Stimulated activated naive CD8-positive, alpha-beta T cell treated with anti-CD3 and anti-CD28 coated beads, Interleukin-15, amount 100 ng/mL, for 72 hours (primary cell): ENCODE data around the gene NUP188.

Experiments
- ATAC-seq: fragments of 150-1000 bp; cut with Tn5 transposase; 2 replicates; pipeline ENCODE4 v1.10.0; 2021; ENCODE audit warnings: mild to moderate bottlenecking, moderate library complexity
- DNase-seq, 2 donors: peaks; one replicate each; pipeline ENCODE4 v3.0.0; 2021 to 2022
- H3K27ac Mint-ChIP-seq, 2 donors: one replicate each; pipeline ENCODE4 v1.8.0; 2022; ENCODE audit warnings: mild to moderate bottlenecking in 2 of 2, mixed read lengths in 2 of 2, moderate library complexity in 2 of 2
- H3K27me3 Mint-ChIP-seq: one replicate; pipeline ENCODE4 v1.8.0; 2022; ENCODE audit warnings: mixed read lengths
- H3K4me1 Mint-ChIP-seq: one replicate; pipeline ENCODE4 v1.8.0; 2022; ENCODE audit warnings: mild to moderate bottlenecking, mixed read lengths
- H3K4me3 Mint-ChIP-seq, 2 donors: one replicate each; pipeline ENCODE4 v1.8.0; 2022; ENCODE audit warnings: mild to moderate bottlenecking in 2 of 2, mixed read lengths in 2 of 2, moderate library complexity in 1 of 2
- H3K9me3 Mint-ChIP-seq, 2 donors: one replicate each; pipeline ENCODE4 v1.8.0; 2022; ENCODE audit warnings: mixed read lengths in 2 of 2

Gene NUP188

DNA sequence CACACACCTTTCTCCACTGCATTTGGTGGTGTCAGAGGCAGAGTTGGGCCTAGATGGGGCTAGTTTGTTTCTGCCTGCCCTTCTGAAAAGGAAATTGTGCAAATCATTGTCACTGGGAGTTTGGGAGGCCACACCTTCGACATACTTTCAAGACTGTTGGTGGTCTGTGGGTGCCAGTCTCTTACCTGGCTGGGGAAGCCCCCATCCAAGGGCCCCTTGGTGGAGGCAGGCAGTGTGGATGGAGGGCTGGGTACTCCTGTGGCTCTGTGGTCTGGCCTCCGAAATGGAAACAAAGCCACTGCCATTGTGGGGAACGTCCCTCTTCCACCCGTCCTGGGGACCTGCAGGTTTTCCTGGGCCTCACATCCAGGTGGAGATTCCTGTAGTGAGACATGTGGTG lies 37.6 kb upstream of the NUP188 start:
- peak in 1 of 2 donors; percentile 56 for DNase-seq
- ATAC-seq: peak; percentile 89
- Mint-ChIP-seq H3K4me3 (peak overlapping the region; percentile 48 to 57), H3K4me1 (peaks cover 73% of the 10 kb centered on the region), H3K9me3 (no peaks in the 10 kb centered on the region), H3K27me3 (no peaks in the 10 kb centered on the region), H3K27ac (peak overlapping the region; percentile 53 to 86)

DNA sequence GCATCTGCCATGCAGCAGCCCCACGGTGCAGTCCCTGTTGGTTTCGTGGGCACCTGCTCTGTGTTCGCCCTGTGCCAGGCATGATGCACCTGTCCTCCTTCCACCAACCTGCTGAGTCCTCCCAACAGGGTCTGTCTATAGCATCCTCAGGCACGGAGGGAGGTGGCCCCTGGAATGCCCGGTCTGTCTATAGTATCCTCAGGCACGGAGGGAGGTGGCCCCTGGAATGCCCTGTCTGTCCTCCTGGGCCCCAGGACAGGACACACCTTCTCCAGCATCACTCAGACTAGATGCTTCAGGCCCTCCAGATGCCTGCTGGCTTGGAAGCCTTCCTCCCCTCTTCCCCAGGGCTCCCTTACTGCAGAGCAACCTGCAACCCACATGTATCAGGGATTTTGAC lies 36.6 kb upstream of the NUP188 start:
- Mint-ChIP-seq H3K27me3 (no peaks in the 10 kb centered on the region), H3K9me3 (no peaks in the 10 kb centered on the region), H3K4me3 (no peak overlapping the region), H3K27ac (no peak overlapping the region), H3K4me1 (peaks cover 79% of the 10 kb centered on the region)
- DNase-seq (no peak), ATAC-seq (no peak)

DNA sequence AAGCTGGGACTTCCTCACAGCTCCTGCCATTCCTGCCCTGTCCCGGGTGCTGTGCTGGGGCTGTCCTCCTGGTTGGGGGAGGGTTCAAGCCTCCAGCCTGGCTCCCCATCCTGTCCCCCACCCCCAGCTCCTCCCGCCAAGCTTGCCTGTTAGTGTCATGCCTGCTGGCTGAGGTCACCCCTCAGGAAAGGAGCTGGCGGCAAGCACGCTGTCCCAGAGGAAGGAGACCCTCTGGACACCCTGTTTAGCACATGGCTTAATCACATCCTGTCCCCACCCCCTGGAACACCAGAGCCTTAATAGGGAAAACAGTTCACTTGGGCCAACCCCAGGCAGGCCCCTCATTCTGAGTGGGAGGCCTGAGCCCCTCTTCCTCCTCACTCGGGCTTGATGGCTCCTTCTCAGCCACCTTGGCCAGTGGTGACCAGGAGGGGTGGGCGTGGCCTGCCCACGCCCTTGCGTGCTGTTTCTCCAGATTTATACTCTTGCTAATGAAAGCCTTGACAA lies 35.9 kb upstream of the NUP188 start:
- Mint-ChIP-seq H3K4me3 (no peak overlapping the region), H3K27me3 (no peaks in the 10 kb centered on the region), H3K4me1 (peaks cover 76% of the 10 kb centered on the region), H3K27ac (no peak overlapping the region), H3K9me3 (no peaks in the 10 kb centered on the region)
- DNase-seq: no peak
- no peak for ATAC-seq

DNA sequence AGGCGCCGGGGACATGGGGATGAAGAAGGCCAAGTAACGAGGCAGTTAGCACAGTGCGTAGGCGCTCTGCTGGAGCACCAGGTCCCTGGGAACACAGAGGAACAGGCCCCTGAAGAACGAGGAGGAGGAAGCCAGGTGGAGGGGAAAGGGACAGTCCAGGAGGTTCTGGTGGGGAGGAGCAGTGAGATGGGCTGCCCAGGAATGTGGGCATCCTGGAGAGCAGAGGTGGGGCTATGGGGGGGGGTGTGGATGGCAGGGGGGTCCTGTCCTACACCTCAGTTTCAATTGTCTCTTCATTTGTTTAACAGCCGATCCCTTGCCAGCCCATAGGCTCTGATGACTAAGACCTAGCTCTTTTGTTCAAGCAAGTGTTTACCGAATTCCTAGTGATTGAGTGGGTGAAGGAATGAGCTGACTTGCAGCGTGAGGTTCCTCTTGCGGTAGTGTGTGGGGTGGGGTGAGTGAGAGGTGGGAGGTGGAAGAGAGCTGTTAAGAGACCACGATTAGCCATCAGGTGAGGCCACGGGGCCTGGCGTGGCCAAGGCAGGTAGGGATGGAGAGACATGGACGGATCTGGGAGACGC lies 35.1 kb upstream of the NUP188 start:
- Mint-ChIP-seq H3K4me1 (peaks cover 74% of the 10 kb centered on the region), H3K4me3 (peak overlapping the region in 1 of 2 donors; percentile 14), H3K27ac (no peak overlapping the region), H3K27me3 (no peaks in the 10 kb centered on the region), H3K9me3 (no peaks in the 10 kb centered on the region)
- ATAC-seq (no peak), DNase-seq (no peak)

DNA sequence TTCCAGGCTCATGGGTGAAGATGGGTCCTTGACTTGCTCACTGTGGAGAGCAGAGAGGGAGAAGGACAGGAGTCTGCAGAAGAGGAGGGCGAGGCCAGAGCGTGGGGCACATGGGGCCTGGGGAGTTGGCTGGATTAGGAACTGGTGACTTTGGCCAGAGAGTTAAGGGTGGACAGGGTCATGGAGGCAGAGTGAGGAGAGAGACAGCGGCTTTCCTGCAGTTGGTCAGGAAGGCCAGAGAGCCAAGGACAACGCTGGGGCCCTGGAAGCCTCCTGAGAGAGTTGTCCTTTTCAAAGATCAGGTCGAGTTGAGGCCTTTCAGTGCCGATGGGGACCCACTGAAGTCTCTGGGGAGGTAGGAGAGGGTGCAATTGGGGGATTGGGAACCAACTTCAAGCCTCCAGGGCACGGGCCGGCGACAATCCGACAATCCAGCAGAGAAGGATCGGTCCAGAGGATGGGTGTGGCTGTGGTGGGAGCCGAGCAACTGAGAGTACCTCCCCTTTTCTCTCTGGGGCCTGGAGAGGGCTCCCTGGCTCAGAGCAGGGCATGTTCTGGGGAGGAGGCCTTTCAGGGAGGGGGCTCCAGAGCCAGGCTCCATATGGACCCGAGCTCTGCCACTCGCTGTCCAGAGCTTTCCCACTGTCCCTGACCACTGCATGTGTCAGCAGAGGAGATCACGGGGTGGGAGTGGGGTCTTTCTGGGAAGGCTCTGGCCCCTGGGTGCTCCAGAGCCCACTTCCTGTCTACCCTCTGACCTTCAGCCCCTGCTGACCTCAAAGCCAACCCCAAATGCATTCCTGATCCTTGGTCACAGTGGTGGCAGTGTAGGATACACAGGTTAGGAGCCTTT lies 34.2 kb upstream of the NUP188 start:
- Mint-ChIP-seq H3K27ac (peak overlapping the region in 1 of 2 donors; percentile 79), H3K4me1 (peaks cover 73% of the 10 kb centered on the region), H3K27me3 (no peaks in the 10 kb centered on the region), H3K9me3 (no peaks in the 10 kb centered on the region), H3K4me3 (peak overlapping the region in 1 of 2 donors; percentile 26)
- ATAC-seq (no peak), DNase-seq (no peak)

DNA sequence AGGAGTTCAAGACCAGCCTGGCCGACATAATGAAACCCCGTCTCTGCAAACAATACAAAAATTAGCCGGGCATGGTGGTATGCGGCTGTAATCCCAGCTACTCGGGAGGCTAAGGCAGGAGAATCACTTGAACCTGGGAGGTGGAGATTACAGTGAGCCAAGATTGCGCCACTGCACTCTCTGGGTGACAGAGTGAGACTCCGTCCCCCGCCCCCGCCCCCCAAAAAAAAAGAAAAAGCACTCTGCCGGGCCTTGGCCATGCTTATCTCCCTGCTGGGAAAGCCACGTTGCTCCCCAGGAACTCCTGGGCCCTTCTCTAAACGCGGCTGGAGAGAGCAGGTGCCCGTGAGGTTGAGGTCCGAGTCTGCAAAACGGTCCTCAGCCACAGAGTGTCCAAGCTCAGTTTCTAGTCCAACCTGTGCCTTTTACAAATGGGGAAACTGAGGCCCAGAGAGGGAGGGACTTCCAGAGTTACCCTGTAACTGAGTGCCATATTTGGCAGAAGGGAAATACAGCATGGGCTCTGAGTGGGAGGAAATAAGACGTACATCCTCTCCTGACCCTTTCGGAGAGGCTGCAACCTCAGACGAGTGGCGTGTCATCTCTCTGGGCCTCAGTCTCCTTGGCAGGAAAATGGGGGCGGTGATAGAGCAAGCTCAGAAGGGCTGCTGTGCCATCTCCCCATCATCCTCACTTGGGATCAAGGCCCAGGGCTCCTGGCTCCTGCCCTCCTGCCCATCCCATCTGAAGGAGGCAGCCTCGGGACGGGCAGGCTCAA lies 33.3 kb upstream of the NUP188 start:
- peak; percentile 32 for ATAC-seq
- Mint-ChIP-seq H3K4me3 (peak overlapping the region in 1 of 2 donors; percentile 5), H3K4me1 (peaks cover 68% of the 10 kb centered on the region), H3K27me3 (no peaks in the 10 kb centered on the region), H3K27ac (peak overlapping the region in 1 of 2 donors; percentile 76), H3K9me3 (no peaks in the 10 kb centered on the region)
- no peak for DNase-seq

DNA sequence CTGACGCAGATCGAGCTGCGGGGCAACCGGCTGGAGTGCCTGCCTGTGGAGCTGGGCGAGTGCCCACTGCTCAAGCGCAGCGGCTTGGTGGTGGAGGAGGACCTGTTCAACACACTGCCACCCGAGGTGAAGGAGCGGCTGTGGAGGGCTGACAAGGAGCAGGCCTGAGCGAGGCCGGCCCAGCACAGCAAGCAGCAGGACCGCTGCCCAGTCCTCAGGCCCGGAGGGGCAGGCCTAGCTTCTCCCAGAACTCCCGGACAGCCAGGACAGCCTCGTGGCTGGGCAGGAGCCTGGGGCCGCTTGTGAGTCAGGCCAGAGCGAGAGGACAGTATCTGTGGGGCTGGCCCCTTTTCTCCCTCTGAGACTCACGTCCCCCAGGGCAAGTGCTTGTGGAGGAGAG lies 31.3 kb upstream of the NUP188 start:
- Mint-ChIP-seq H3K27ac (no peak overlapping the region), H3K27me3 (no peaks in the 10 kb centered on the region), H3K9me3 (no peaks in the 10 kb centered on the region), H3K4me3 (no peak overlapping the region), H3K4me1 (peaks cover 51% of the 10 kb centered on the region)
- DNase-seq (no peak), ATAC-seq (no peak)

DNA sequence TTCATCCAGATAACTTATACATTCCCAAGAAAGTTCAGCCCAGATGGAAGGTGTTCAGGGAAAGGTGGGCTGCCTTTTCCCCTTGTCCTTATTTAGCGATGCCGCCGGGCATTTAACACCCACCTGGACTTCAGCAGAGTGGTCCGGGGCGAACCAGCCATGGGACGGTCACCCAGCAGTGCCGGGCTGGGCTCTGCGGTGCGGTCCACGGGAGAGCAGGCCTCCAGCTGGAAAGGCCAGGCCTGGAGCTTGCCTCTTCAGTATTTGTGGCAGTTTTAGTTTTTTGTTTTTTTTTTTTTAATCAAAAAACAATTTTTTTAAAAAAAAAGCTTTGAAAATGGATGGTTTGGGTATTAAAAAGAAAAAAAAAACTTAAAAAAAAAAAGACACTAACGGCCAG lies 30.8 kb upstream of the NUP188 start:
- Mint-ChIP-seq H3K4me1 (peaks cover 50% of the 10 kb centered on the region), H3K27me3 (no peaks in the 10 kb centered on the region), H3K27ac (no peak overlapping the region), H3K4me3 (no peak overlapping the region), H3K9me3 (no peaks in the 10 kb centered on the region)
- DNase-seq (no peak), ATAC-seq (no peak)

DNA sequence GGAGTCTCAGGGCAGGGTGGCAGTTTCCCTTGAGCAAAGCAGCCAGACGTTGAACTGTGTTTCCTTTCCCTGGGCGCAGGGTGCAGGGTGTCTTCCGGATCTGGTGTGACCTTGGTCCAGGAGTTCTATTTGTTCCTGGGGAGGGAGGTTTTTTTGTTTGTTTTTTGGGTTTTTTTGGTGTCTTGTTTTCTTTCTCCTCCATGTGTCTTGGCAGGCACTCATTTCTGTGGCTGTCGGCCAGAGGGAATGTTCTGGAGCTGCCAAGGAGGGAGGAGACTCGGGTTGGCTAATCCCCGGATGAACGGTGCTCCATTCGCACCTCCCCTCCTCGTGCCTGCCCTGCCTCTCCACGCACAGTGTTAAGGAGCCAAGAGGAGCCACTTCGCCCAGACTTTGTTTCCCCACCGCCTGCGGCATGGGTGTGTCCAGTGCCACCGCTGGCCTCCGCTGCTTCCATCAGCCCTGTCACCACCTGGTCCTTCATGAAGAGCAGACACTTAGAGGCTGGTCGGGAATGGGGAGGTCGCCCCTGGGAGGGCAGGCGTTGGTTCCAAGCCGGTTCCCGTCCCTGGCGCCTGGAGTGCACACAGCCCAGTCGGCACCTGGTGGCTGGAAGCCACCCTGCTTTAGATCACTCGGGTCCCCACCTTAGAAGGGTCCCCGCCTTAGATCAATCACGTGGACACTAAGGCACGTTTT lies 30.2 kb upstream of the NUP188 start:
- ATAC-seq: no peak
- H3K27me3 Mint-ChIP-seq: no peaks in the 10 kb centered on the region
- no peak overlapping the region for H3K27ac Mint-ChIP-seq
- no peaks in the 10 kb centered on the region for H3K9me3 Mint-ChIP-seq
- DNase-seq: no peak
- H3K4me1 Mint-ChIP-seq: peaks cover 50% of the 10 kb centered on the region
- no peak overlapping the region for H3K4me3 Mint-ChIP-seq

DNA sequence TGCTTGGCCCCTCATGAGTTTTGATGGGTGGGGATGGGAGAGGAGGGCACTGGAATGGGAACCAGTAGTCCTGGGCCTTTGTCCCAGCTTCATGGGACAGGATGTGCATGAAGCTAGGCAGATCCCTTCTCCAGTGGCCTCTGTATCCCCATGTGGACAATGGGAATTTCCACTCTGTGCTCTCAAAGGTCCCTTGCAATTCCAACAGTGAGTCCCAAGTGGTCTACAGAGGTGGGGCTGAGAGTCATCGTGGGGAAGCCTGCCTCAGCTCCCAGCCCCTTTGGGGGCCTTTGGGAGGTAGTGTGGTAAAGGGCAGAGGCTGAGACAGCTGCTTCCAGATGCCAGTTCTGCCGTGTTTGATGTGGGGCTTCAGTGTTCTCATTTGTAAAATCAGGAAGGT lies 28.6 kb upstream of the NUP188 start:
- ATAC-seq (no peak), DNase-seq (no peak)
- Mint-ChIP-seq H3K4me1 (peaks cover 35% of the 10 kb centered on the region), H3K9me3 (no peaks in the 10 kb centered on the region), H3K27me3 (no peaks in the 10 kb centered on the region), H3K27ac (peak overlapping the region in 1 of 2 donors; percentile 65), H3K4me3 (no peak overlapping the region)

DNA sequence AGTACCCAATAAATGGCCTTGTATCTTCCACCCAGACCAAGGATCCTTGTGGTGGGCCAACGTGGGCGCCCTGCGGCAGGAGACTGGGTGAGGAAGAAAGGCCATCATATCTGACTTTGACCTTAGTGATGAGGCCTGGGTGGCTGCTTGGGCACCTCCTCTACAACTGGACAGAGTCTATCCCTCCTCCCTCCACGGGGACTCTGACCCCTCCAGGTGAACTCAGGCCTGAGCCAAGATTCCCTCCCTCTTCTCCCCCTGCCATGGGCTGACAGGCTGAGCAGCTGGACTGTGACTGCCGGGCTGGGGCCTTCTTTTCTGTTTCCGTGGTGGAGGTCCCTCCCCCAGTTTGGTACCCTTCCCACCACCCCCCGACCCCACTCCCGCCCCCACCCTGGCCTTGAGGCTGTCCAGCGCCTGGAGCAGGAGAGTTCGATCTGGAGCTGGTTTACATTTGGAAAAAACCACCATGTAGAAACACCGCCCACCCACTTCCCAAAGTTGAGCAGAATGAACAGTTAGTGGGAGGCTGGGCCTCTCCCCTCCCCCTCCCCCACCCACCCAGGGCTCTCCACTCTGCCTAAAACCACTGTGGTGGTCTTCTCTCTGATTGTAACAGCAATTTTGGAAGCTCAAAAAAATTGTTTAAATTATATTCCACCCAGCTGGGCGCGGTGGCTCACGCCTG lies 28.0 kb upstream of the NUP188 start:
- H3K27me3 Mint-ChIP-seq: no peaks in the 10 kb centered on the region
- no peak for ATAC-seq
- peaks cover 29% of the 10 kb centered on the region for H3K4me1 Mint-ChIP-seq
- no peak for DNase-seq
- no peak overlapping the region for H3K27ac Mint-ChIP-seq
- H3K9me3 Mint-ChIP-seq: no peaks in the 10 kb centered on the region
- H3K4me3 Mint-ChIP-seq: no peak overlapping the region

DNA sequence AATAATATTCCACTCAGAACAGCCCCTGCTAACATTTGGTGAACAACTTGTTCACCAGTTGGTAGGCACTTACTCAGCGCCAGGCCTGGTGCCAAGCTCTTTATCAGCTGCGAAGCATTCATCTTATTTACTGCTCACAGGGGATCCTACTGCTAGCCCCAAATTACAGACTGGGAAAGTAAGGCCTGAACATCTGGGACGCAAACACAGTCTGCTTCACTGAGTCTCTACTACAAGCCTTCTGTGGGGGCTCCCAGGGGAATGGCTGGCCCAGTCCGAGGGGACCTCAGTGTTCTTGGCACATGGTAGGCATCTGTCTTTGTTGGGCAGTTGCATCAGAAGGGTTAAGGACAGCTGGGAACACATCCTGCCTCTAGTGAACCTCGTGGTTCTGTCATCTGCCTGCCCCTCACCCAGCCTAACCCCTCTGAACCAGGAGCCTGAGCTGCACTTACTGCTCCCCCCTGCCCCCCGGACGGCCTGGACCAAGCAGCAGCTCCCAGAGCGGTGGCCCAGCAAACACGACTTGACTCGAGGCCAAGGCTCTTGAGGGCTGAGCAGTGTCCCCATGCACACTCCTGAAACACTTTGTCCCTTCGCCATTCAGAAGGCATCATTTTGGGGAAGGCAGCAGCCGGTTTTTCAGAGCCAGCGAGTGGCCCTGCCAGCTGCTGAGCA lies 27.0 kb upstream of the NUP188 start, which contains the start of gene PHYHD1:
PHYHD1 (plus strand) TSS at position 602 of the 678 bp plus-strand sequence. CDS start 1,342 bp downstream, outside the sequence.
- Mint-ChIP-seq H3K4me3 (peak within 1 kb of the TSS in 1 of 2 donors; percentile 64), H3K9me3 (no peaks in the 10 kb centered on the region), H3K27ac (peak within 1 kb of the TSS in 1 of 2 donors; percentile 15), H3K4me1 (peaks cover 24% of the 10 kb centered on the region), H3K27me3 (no peaks in the 10 kb centered on the region)
- no peak for ATAC-seq
- no peak for DNase-seq

DNA sequence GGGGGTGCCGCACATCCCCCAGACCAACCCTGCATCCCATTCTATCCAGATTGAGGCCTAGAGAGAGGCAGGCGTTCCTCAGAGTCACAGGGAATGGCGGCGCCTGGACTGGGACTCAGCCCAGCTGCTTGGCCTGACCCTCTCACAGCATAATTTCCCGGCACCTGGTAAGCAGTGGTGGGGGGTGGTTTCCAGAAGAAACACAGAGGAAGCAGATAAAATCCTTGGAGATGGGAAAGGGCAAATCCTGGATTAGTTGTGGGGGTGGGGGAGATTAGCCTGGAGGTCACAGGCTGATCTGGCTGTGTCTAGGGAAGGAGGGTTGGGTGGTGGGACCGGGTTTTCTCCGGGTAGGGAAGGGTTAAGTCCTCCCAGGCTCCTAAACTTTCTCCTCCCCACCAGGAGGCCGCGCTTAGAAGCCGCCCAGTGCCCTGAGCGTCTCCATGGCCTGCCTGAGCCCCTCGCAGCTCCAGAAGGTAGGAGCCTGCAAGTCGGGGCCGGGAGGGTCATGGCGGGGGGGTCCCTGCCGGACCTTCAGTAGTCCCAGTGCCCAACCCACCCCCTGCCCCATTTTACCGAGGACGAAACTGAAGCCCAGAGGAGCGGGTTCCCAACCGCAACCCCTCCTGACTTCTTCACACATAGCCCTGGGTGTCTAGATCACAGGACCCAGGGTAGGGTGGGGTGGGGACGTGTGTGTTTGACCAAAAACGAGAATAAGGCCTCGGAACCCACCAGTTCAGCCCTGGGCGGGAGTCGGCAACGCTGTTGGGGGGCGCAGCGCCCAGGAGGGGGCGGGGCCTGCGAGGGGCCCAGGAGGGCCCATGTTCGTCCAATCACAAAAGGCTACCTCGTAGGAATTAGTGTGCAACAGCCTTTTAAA lies 25.4 kb upstream of the NUP188 start:
- H3K4me3 Mint-ChIP-seq: peak overlapping the region in 1 of 2 donors; percentile 64
- DNase-seq (no peak), ATAC-seq (peak; percentile 68)
- H3K27me3 Mint-ChIP-seq: no peaks in the 10 kb centered on the region
- peak overlapping the region in 1 of 2 donors; percentile 42 for H3K27ac Mint-ChIP-seq
- no peaks in the 10 kb centered on the region for H3K9me3 Mint-ChIP-seq
- H3K4me1 Mint-ChIP-seq: peaks cover 19% of the 10 kb centered on the region
